Chondrocyte (in vitro differentiated cells): ENCODE data around the gene PPEF2. TPM values are rescaled to one million over a fixed set of nuclear protein-coding genes. Genes with fewer than 3 reads are reported as not detected.

Experiments
- DNase-seq: peaks from one replicate; pipeline ENCODE4 v3.0.0; 2021; ENCODE audit warnings: mixed read lengths, low spot score
- H3K27ac Mint-ChIP-seq: one replicate; pipeline ENCODE4 v1.8.0; 2021; ENCODE audit warnings: mild to moderate bottlenecking, moderate library complexity, mixed read lengths; ENCODE audit not compliant: unreplicated experiment
- H3K27me3 Mint-ChIP-seq: 2 replicates; pipeline ENCODE4 v1.8.0; 2021; ENCODE audit warnings: low read depth, mixed read lengths
- H3K36me3 Mint-ChIP-seq: 2 replicates; pipeline ENCODE4 v1.8.0; 2021; ENCODE audit warnings: low read depth, mixed read lengths
- H3K4me1 Mint-ChIP-seq: 2 replicates; pipeline ENCODE4 v1.8.0; 2021; ENCODE audit warnings: low read depth, mild to moderate bottlenecking, mixed read lengths
- H3K4me3 Mint-ChIP-seq: one replicate; pipeline ENCODE4 v1.8.0; 2021; ENCODE audit warnings: mild to moderate bottlenecking, moderate library complexity, mixed read lengths; ENCODE audit not compliant: unreplicated experiment
- H3K9me3 Mint-ChIP-seq: 2 replicates; pipeline ENCODE4 v1.8.0; 2021; ENCODE audit warnings: low read depth, mixed read lengths
- total RNA-seq: library from RNA; stranded (reverse); gene quantifications from 3 replicates; pipeline ENCODE4 v1.2.1, GENCODE V29; 2021
- TF ChIP-seq, protein P1 (sequence below): fragments of 200-600 bp; sonication (generic); IDR thresholded peaks from 2 replicates; pipeline ENCODE4 v1.5.0; 2021; ENCODE audit warnings: antibody characterized with exemption, mild to moderate bottlenecking, moderate library complexity

The PPEF2 gene
- total RNA-seq, 1 donor from 2014 or later = not detected

DNA sequence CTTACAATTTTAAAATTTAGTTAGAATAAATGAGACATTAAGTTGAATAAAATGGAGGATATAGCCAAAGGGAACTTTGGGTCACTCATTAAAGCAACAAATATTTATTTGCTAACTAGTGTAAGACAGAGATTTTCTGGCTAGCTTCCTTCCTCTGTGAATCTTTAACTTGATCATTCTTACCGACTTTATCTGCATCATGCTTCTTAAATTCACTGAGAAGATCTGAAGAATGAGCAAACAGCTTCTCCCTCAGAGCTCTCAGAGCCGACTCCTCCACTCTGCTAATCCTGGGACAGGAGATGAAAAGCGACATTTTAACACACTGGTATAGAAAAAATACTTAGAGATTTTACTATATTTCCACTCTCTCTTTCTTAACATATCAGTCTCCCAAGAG is 35.1 kb downstream of the PPEF2 start:
- Mint-ChIP-seq H3K9me3 (no peaks in the 10 kb centered on the region), H3K4me1 (no peaks in the 10 kb centered on the region)

DNA sequence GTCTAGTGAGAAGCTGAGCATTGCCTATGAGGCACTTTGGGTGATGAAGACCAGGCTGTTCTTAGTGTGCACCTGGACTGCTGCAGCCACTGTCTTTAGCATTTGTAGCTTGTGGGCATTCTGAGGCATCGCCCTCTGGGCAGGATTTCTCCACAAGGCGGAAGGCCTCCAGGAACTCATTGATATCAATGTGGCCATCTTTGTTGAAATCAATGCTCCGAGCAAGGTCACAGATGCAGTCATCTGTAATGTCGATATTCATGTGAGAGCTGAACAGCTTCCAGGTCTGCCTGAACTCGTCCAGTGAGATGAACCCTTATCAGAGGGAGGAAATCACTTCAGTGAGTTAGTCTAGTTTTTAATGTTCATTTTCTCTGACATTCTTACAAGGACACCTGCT is 41.6 kb downstream of the PPEF2 start:
- no peaks in the 10 kb centered on the region for H3K9me3 Mint-ChIP-seq
- TF ChIP-seq, protein P1, sequence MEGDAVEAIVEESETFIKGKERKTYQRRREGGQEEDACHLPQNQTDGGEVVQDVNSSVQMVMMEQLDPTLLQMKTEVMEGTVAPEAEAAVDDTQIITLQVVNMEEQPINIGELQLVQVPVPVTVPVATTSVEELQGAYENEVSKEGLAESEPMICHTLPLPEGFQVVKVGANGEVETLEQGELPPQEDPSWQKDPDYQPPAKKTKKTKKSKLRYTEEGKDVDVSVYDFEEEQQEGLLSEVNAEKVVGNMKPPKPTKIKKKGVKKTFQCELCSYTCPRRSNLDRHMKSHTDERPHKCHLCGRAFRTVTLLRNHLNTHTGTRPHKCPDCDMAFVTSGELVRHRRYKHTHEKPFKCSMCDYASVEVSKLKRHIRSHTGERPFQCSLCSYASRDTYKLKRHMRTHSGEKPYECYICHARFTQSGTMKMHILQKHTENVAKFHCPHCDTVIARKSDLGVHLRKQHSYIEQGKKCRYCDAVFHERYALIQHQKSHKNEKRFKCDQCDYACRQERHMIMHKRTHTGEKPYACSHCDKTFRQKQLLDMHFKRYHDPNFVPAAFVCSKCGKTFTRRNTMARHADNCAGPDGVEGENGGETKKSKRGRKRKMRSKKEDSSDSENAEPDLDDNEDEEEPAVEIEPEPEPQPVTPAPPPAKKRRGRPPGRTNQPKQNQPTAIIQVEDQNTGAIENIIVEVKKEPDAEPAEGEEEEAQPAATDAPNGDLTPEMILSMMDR = no peak
- H3K36me3 Mint-ChIP-seq = no peaks in the 10 kb centered on the region
- H3K4me3 Mint-ChIP-seq = no peak overlapping the region
- no peaks in the 10 kb centered on the region for H3K27me3 Mint-ChIP-seq
- no peak overlapping the region for H3K27ac Mint-ChIP-seq
- H3K4me1 Mint-ChIP-seq = no peaks in the 10 kb centered on the region
- no peak for DNase-seq

More for the DNA sequence above, 35.1 kb downstream of the PPEF2 start:
- Mint-ChIP-seq H3K27me3 (peaks cover 9% of the 10 kb centered on the region), H3K27ac (no peak overlapping the region), H3K36me3 (no peaks in the 10 kb centered on the region), H3K4me3 (no peak overlapping the region)
- no peak for DNase-seq
- TF ChIP-seq, protein P1 = no peak

DNA sequence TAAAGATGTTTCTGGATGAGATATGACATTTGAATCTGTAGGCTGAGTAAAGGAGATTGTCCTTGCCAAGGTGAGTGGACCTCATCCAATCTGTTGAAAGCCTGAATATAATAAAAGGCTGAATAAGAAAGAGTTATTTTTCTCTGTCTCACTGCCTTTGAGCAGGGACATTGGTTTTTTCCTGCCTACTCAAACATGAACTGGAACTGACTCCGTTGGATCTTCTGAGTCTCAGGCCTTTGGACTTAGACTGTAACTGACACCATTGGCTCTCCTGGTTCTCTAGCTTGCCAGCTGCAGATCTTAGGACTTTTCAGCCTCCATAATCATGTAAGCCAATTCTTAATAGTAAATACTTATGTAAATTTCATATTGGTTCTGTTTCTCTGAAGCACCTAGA is 43.5 kb downstream of the PPEF2 start:
- TF ChIP-seq, protein P1 = no peak
- Mint-ChIP-seq H3K27me3 (peaks cover 5% of the 10 kb centered on the region), H3K36me3 (no peaks in the 10 kb centered on the region), H3K27ac (no peak overlapping the region), H3K9me3 (no peaks in the 10 kb centered on the region), H3K4me1 (no peaks in the 10 kb centered on the region), H3K4me3 (no peak overlapping the region)
- DNase-seq = no peak

DNA sequence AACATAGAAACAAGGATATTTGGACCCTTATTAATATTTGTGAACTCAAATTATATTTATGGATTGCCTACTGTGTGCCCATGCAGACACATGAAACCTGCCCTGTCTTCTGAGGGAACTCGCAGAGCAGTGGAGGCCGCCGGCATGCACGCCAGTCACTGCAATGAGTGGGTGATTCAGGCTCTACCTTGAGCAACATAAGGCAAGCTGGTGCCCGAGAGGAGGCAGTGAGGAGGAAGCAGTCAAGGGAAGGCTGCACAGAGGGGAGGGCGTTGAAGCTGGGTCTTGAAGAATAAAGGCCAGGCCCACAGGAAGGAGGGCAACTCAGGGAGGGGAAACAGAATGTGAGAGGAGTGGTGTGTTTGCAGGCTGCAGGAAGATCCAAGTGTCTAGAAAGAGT is 52.8 kb downstream of the PPEF2 start:
- peaks cover 23% of the 10 kb centered on the region for H3K4me1 Mint-ChIP-seq
- no peaks in the 10 kb centered on the region for H3K9me3 Mint-ChIP-seq
- no peak overlapping the region for H3K27ac Mint-ChIP-seq
- H3K4me3 Mint-ChIP-seq = no peak overlapping the region
- TF ChIP-seq, protein P1 = no peak
- DNase-seq = no peak
- no peaks in the 10 kb centered on the region for H3K36me3 Mint-ChIP-seq
- peaks cover 6% of the 10 kb centered on the region for H3K27me3 Mint-ChIP-seq

DNA sequence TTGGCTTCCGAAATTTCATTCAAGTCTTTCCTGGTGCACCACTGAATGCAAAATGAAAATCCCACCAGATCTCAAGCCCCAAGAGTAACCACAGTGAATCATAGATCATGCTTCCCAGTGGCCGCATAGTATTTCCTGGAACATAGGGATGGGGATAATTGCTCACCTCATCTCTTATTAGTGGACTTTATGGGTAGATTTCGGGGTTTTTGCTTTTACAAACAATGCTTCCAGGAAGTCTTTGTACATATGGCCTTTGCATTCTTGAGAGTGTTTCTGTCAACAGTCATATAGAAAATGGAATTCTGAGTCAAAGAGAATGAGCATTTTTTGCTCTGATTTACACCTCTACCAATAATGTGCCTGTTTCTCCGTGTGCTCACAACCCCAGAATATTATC is 53.4 kb downstream of the PPEF2 start:
- no peak for DNase-seq
- no peaks in the 10 kb centered on the region for H3K9me3 Mint-ChIP-seq
- peaks cover 29% of the 10 kb centered on the region for H3K4me1 Mint-ChIP-seq
- TF ChIP-seq, protein P1 = no peak
- H3K36me3 Mint-ChIP-seq = no peaks in the 10 kb centered on the region
- no peak overlapping the region for H3K27ac Mint-ChIP-seq
- H3K27me3 Mint-ChIP-seq = peaks cover 4% of the 10 kb centered on the region
- H3K4me3 Mint-ChIP-seq = no peak overlapping the region
